HEK293 (cell line): ENCODE measurements around the gene MS4A6A.

Source experiments
- CTCF ChIA-PET: fragments of 350-600 bp; formaldehyde crosslinking; extraction: SDS; loops from one replicate; lab custom pipeline; 2021; ENCODE audit warnings: antibody characterized with exemption; lab: Yijun Ruan, JAX
- POLR2A ChIA-PET: fragments of 300-600 bp; formaldehyde crosslinking; extraction: SDS; loops from one replicate; lab custom pipeline; 2020; ENCODE audit warnings: antibody characterized with exemption, inconsistent platforms; lab: Yijun Ruan, JAX
- H3K27ac ChIP-seq: fragments of 200-500 bp; sonication (Bioruptor generic); 2 replicates; pipeline ENCODE4 v1.5.1; 2014; ENCODE audit warnings: low read depth, low read length, control low read depth, inconsistent platforms; ENCODE audit errors: extremely low read depth
- H3K36me3 ChIP-seq, 2 experiments: fragments of 200-500 bp in 1 of 2; sonication (Bioruptor generic) in 1 of 2; 1 replicate in 1 of 2; 2 replicates in 1 of 2; pipeline ENCODE4 v1.5.1; 2014 to 2017; ENCODE audit warnings: inconsistent platforms in 2 of 2, low read length in 2 of 2; ENCODE audit not compliant: control insufficient read depth in 2 of 2, insufficient read depth in 1 of 2
- H3K4me1 ChIP-seq: fragments of 200-500 bp; sonication (Bioruptor generic); 2 replicates; pipeline ENCODE4 v1.5.1; 2014; ENCODE audit warnings: mild to moderate bottlenecking, low read length, inconsistent platforms; ENCODE audit not compliant: control insufficient read depth, insufficient read depth
- H3K4me3 ChIP-seq: 2 replicates; pipeline ENCODE4 v1.5.1; 2011; ENCODE audit warnings: low read depth, mild to moderate bottlenecking, control low read depth, low read length, moderate library complexity
- H3K9me3 ChIP-seq: fragments of 200-500 bp; sonication (Bioruptor generic); 2 replicates; pipeline ENCODE4 v1.5.1; 2014; ENCODE audit warnings: low read depth, low read length, inconsistent platforms; ENCODE audit not compliant: control insufficient read depth, insufficient read depth
- HOXD13 ChIP-seq: sonication (generic); formaldehyde crosslinking; IDR thresholded peaks from 2 replicates; pipeline ENCODE4 v1.8.0; 2022; ENCODE audit warnings: missing genetic modification reagents, borderline replicate concordance
- KLF16 ChIP-seq: fragments of 450-650 bp; formaldehyde crosslinking; IDR thresholded peaks from 2 replicates; pipeline ENCODE4 v1.5.1; 2017; ENCODE audit warnings: missing biosample characterization, missing genetic modification characterization
- ZBTB26 ChIP-seq: fragments of 450-650 bp; formaldehyde crosslinking; optimal IDR thresholded peaks from 2 replicates; pipeline ENCODE3; 2016; ENCODE audit warnings: missing biosample characterization, mild to moderate bottlenecking, missing genetic modification characterization
- ZBTB8A ChIP-seq: fragments of 450-650 bp; formaldehyde crosslinking; IDR thresholded peaks from 2 replicates; pipeline ENCODE4 v1.5.1; 2016; ENCODE audit warnings: missing biosample characterization, missing genetic modification characterization
- ZNF184 ChIP-seq: fragments of 450-650 bp; IDR thresholded peaks from 2 replicates; pipeline ENCODE4 v1.5.1; 2018; ENCODE audit warnings: missing biosample characterization, mild to moderate bottlenecking, missing genetic modification characterization
- ZNF266 ChIP-seq: fragments of 450-650 bp; formaldehyde crosslinking; IDR thresholded peaks from 2 replicates; pipeline ENCODE4 v1.5.1; 2016; ENCODE audit warnings: missing biosample characterization, missing genetic modification characterization, low read depth
- ZNF354C ChIP-seq: fragments of 450-650 bp; formaldehyde crosslinking; IDR thresholded peaks from 2 replicates; pipeline ENCODE4 v1.5.1; 2016; ENCODE audit warnings: missing biosample characterization, missing genetic modification characterization, low read depth, borderline replicate concordance
- ZNF391 ChIP-seq: fragments of 450-650 bp; formaldehyde crosslinking; IDR thresholded peaks from 2 replicates; pipeline ENCODE4 v1.5.1; 2016; ENCODE audit warnings: low read depth, missing biosample characterization, missing genetic modification characterization, borderline replicate concordance
- ZNF394 ChIP-seq: fragments of 450-650 bp; formaldehyde crosslinking; IDR thresholded peaks from 2 replicates; pipeline ENCODE4 v1.5.1; 2016; ENCODE audit warnings: missing biosample characterization, missing genetic modification characterization, mild to moderate bottlenecking, moderate library complexity, borderline replicate concordance
- ZNF433 ChIP-seq: fragments of 450-650 bp; formaldehyde crosslinking; IDR thresholded peaks from 2 replicates; pipeline ENCODE4 v1.5.1; 2016; ENCODE audit warnings: missing biosample characterization, missing genetic modification characterization, low read depth
- ZNF501 ChIP-seq: fragments of 450-650 bp; formaldehyde crosslinking; IDR thresholded peaks from 2 replicates; pipeline ENCODE4 v1.5.1; 2016; ENCODE audit warnings: missing biosample characterization, missing genetic modification characterization
- ZNF558 ChIP-seq: fragments of 450-650 bp; formaldehyde crosslinking; IDR thresholded peaks from 2 replicates; pipeline ENCODE4 v1.5.1; 2016; ENCODE audit warnings: missing biosample characterization, missing genetic modification characterization
- ZNF560 ChIP-seq: fragments of 450-650 bp; formaldehyde crosslinking; IDR thresholded peaks from 2 replicates; pipeline ENCODE4 v1.5.1; 2017; ENCODE audit warnings: missing biosample characterization, missing genetic modification characterization, borderline replicate concordance
- ZNF610 ChIP-seq: fragments of 450-650 bp; formaldehyde crosslinking; IDR thresholded peaks from 2 replicates; pipeline ENCODE4 v1.5.1; 2016; ENCODE audit warnings: missing biosample characterization, missing genetic modification characterization, borderline replicate concordance
- ZNF645 ChIP-seq: fragments of 450-650 bp; formaldehyde crosslinking; IDR thresholded peaks from 2 replicates; pipeline ENCODE4; 2016; ENCODE audit warnings: missing biosample characterization, missing genetic modification characterization
- ZNF670 ChIP-seq: fragments of 450-650 bp; formaldehyde crosslinking; IDR thresholded peaks from 2 replicates; pipeline ENCODE4 v1.5.1; 2016; ENCODE audit warnings: missing biosample characterization, missing genetic modification characterization, low read depth
- ZNF76 ChIP-seq: fragments of 450-650 bp; formaldehyde crosslinking; IDR thresholded peaks from 2 replicates; pipeline ENCODE4; 2016; ENCODE audit warnings: low read depth, missing biosample characterization, missing genetic modification characterization, borderline replicate concordance
- ZNF792 ChIP-seq: fragments of 450-650 bp; formaldehyde crosslinking; IDR thresholded peaks from 2 replicates; pipeline ENCODE4 v1.5.1; 2016; ENCODE audit warnings: missing biosample characterization, missing genetic modification characterization
- ZSCAN4 ChIP-seq: fragments of 450-650 bp; formaldehyde crosslinking; IDR thresholded peaks from 2 replicates; pipeline ENCODE4 v1.5.1; 2017; ENCODE audit warnings: missing biosample characterization, missing genetic modification characterization
- ZXDB ChIP-seq: fragments of 450-650 bp; formaldehyde crosslinking; IDR thresholded peaks from 2 replicates; pipeline ENCODE4 v1.5.1; 2016; ENCODE audit warnings: missing biosample characterization, missing genetic modification characterization

MS4A6A gene

GRCh38 chr11:60125956-60126585 is 56.8 kb downstream of the MS4A6A start (continued):
- no peak for TF ChIP-seq ZNF560
- TF ChIP-seq ZNF670 (tag by site-specific recombination) = no peak
- TF ChIP-seq ZNF558 (tag by site-specific recombination) = no peak
- no peak for TF ChIP-seq KLF16
- no peak for TF ChIP-seq ZSCAN4 (tag by site-specific recombination)
- TF ChIP-seq HOXD13 (CRISPR knock-in tag) = no peak
- no peak for TF ChIP-seq ZNF391 (tag by site-specific recombination)
- no peak for TF ChIP-seq ZBTB26 (tag by site-specific recombination)
- TF ChIP-seq ZXDB (tag by site-specific recombination) = no peak
- TF ChIP-seq ZNF76 (tag by site-specific recombination) = no peak
- no peak for TF ChIP-seq ZNF610
- no peak for TF ChIP-seq ZNF501 (tag by site-specific recombination)
- no peak for TF ChIP-seq ZBTB8A

- CTCF ChIA-PET = interaction anchor here (0.6 kb wide), 1 partner anchor 206 kb away, joined by 3 read pairs; no protein-coding TSS in a partner anchor
- no peak overlapping the region for H3K4me3 ChIP-seq
- H3K9me3 ChIP-seq = no peaks in the 10 kb centered on the region
- H3K4me1 ChIP-seq = no peaks in the 10 kb centered on the region
- TF ChIP-seq ZNF354C (tag by site-specific recombination) (no peak), ZNF792 (tag by site-specific recombination) (no peak), ZNF184 (tag by site-specific recombination) (no peak), ZNF433 (tag by site-specific recombination) (no peak), ZNF394 (tag by site-specific recombination) (no peak), ZNF645 (no peak), ZNF266 (no peak)
- no peak overlapping the region for H3K27ac ChIP-seq
- POLR2A ChIA-PET = no interaction called here
- no peaks in the 10 kb centered on the region for H3K36me3 ChIP-seq
These were observed 58.0 kb downstream of the MS4A6A start for GRCh38 chr11:60124802-60125432.
